ENCODE measurements around the gene ITGA4.

Gene ITGA4

GRCh38 chr2:181461056-181461997, 4.1 kb downstream of the ITGA4 start:
- Histone ChIP-seq H3K9me3 (ENCODE audit: insufficient read depth, low read depth, low read length) (no peaks in the 10 kb centered on the region), H3K4me1 (ENCODE audit: insufficient read depth, low read length, poor library complexity, severe bottlenecking) (peaks cover 44% of the 10 kb centered on the region), H3K27me3 (ENCODE audit: insufficient read depth, low read length, poor library complexity, severe bottlenecking) (peaks cover 39% of the 10 kb centered on the region), H3K4me3 (ENCODE audit: low read length, poor library complexity, severe bottlenecking) (peak overlapping the region; percentile 87), H4K20me1 (ENCODE audit: insufficient read depth, low read length, poor library complexity, severe bottlenecking) (peaks cover 38% of the 10 kb centered on the region), H3K9me2 (replicated peaks; ENCODE audit: low read depth, low read length) (no peaks in the 10 kb centered on the region), H3K36me3 (ENCODE audit: insufficient read depth, low read length) (peaks cover 76% of the 10 kb centered on the region), H3K4me2 (ENCODE audit: low read depth, low read length, poor library complexity, severe bottlenecking) (peak overlapping the region; percentile 81), H2AFZ (ENCODE audit: low read length) (no peak overlapping the region), H3F3A (ENCODE audit: low read depth) (peaks cover 25% of the 10 kb centered on the region), H3K79me2 (ENCODE audit: insufficient read depth, low read length) (peaks cover 90% of the 10 kb centered on the region), H3K9ac (ENCODE audit: low read depth, low read length, poor library complexity, severe bottlenecking) (peak overlapping the region; percentile 99)
- TF ChIP-seq EZH2phosphoT487 (IDR thresholded peaks at IDR 0.05; ENCODE audit: borderline replicate concordance) (no peak), CTCF (conservative IDR thresholded peaks at IDR 0.05; ENCODE audit: low read length) (no peak)

- peaks cover 39% of the 10 kb centered on the region for H3K27me3 ChIP-seq (ENCODE audit: insufficient read depth, low read length, poor library complexity, severe bottlenecking)
- H3K9me3 ChIP-seq (ENCODE audit: insufficient read depth, low read depth, low read length), result no peaks in the 10 kb centered on the region
- H3K36me3 ChIP-seq (ENCODE audit: insufficient read depth, low read length), result peaks cover 82% of the 10 kb centered on the region
- H3K79me2 ChIP-seq (ENCODE audit: insufficient read depth, low read length), result peaks cover 97% of the 10 kb centered on the region
- peak overlapping the region; percentile 81 for H3K4me2 ChIP-seq (ENCODE audit: low read depth, low read length, poor library complexity, severe bottlenecking)
- no peaks in the 10 kb centered on the region for H3K9me2 ChIP-seq (replicated peaks; ENCODE audit: low read depth, low read length)
- peaks cover 45% of the 10 kb centered on the region for H4K20me1 ChIP-seq (ENCODE audit: insufficient read depth, low read length, poor library complexity, severe bottlenecking)
- peaks cover 25% of the 10 kb centered on the region for H3F3A ChIP-seq (ENCODE audit: low read depth)
- H2AFZ ChIP-seq (ENCODE audit: low read length), result no peak overlapping the region
- TF ChIP-seq EZH2phosphoT487 (IDR thresholded peaks at IDR 0.05; ENCODE audit: borderline replicate concordance) (no peak), CTCF (conservative IDR thresholded peaks at IDR 0.05; ENCODE audit: low read length) (no peak)
- peak overlapping the region; percentile 99 for H3K9ac ChIP-seq (ENCODE audit: low read depth, low read length, poor library complexity, severe bottlenecking)
- peaks cover 45% of the 10 kb centered on the region for H3K4me1 ChIP-seq (ENCODE audit: insufficient read depth, low read length, poor library complexity, severe bottlenecking)
- H3K4me3 ChIP-seq (ENCODE audit: low read length, poor library complexity, severe bottlenecking), result peak overlapping the region; percentile 87
These were observed 4.8 kb downstream of the ITGA4 start for GRCh38 chr2:181462033-181462432.

- Histone ChIP-seq H3K79me2 (ENCODE audit: insufficient read depth, low read length) (peaks cover 100% of the 10 kb centered on the region), H4K20me1 (ENCODE audit: insufficient read depth, low read length, poor library complexity, severe bottlenecking) (peaks cover 61% of the 10 kb centered on the region), H3K9me2 (replicated peaks; ENCODE audit: low read depth, low read length) (no peaks in the 10 kb centered on the region), H3K9ac (ENCODE audit: low read depth, low read length, poor library complexity, severe bottlenecking) (peak overlapping the region; percentile 99), H3F3A (ENCODE audit: low read depth) (peaks cover 12% of the 10 kb centered on the region; the same call in 1 of the 2 replicates), H3K4me2 (ENCODE audit: low read depth, low read length, poor library complexity, severe bottlenecking) (peak overlapping the region; percentile 81), H2AFZ (ENCODE audit: low read length) (no peak overlapping the region), H3K4me3 (ENCODE audit: low read length, poor library complexity, severe bottlenecking) (peak overlapping the region; percentile 87), H3K4me1 (ENCODE audit: insufficient read depth, low read length, poor library complexity, severe bottlenecking) (peaks cover 61% of the 10 kb centered on the region), H3K27me3 (ENCODE audit: insufficient read depth, low read length, poor library complexity, severe bottlenecking) (peaks cover 25% of the 10 kb centered on the region), H3K36me3 (ENCODE audit: insufficient read depth, low read length) (peaks cover 92% of the 10 kb centered on the region), H3K9me3 (ENCODE audit: insufficient read depth, low read depth, low read length) (no peaks in the 10 kb centered on the region)
- TF ChIP-seq CTCF (conservative IDR thresholded peaks at IDR 0.05; ENCODE audit: low read length) (no peak), EZH2phosphoT487 (IDR thresholded peaks at IDR 0.05; ENCODE audit: borderline replicate concordance) (no peak)
These were observed 6.4 kb downstream of the ITGA4 start for GRCh38 chr2:181463588-181463987.
